Esophagus muscularis mucosa (tissue), 4 donors: ENCODE measurements around the gene WDFY2.

ENCODE experiments used
- CTCF ChIP-seq, 3 experiments: fragments of 200-600 bp in 2 of 3; fragments of 450-650 bp in 1 of 3; sonication (generic) in 2 of 3; IDR thresholded peaks; one replicate each; pipeline ENCODE4 v1.5.1; 2017 to 2019; ENCODE audit warnings: antibody characterized with exemption in 3 of 3, mild to moderate bottlenecking in 2 of 3, moderate library complexity in 1 of 3
- EP300 ChIP-seq: sonication (generic); formaldehyde crosslinking; IDR thresholded peaks from one replicate; pipeline ENCODE4 v1.6.1; 2017; ENCODE audit warnings: antibody characterized with exemption
- POLR2A ChIP-seq: fragments of 450-650 bp; IDR thresholded peaks from one replicate; pipeline ENCODE4 v1.6.1; 2017; ENCODE audit warnings: antibody characterized with exemption, moderate library complexity, mild to moderate bottlenecking, low read depth
- POLR2AphosphoS5 ChIP-seq, 2 donors: sonication (generic); formaldehyde crosslinking; IDR thresholded peaks; one replicate each; pipeline ENCODE4 v1.6.1; 2017; ENCODE audit warnings: antibody characterized with exemption in 2 of 2

GRCh38 chr13:51728275-51728673, 144.0 kb downstream of the WDFY2 start:
- TF ChIP-seq POLR2A: no peak
- no peak for TF ChIP-seq CTCF (IDR thresholded peaks at IDR 0.05)
- no peak for TF ChIP-seq POLR2AphosphoS5 (IDR thresholded peaks at IDR 0.05)
- no peak for TF ChIP-seq EP300
